ENCODE results near the gene SLC12A6. TPM values are rescaled to one million over a fixed set of nuclear protein-coding genes. Genes with fewer than 3 reads are reported as not detected.

Gene SLC12A6
- total and polyA plus RNA-seq, 2 of the 13 experiments (the other 11 are each of a cell fraction or from before 2014, with no cell fraction given): 15.2 to 30.1 TPM

DNA sequence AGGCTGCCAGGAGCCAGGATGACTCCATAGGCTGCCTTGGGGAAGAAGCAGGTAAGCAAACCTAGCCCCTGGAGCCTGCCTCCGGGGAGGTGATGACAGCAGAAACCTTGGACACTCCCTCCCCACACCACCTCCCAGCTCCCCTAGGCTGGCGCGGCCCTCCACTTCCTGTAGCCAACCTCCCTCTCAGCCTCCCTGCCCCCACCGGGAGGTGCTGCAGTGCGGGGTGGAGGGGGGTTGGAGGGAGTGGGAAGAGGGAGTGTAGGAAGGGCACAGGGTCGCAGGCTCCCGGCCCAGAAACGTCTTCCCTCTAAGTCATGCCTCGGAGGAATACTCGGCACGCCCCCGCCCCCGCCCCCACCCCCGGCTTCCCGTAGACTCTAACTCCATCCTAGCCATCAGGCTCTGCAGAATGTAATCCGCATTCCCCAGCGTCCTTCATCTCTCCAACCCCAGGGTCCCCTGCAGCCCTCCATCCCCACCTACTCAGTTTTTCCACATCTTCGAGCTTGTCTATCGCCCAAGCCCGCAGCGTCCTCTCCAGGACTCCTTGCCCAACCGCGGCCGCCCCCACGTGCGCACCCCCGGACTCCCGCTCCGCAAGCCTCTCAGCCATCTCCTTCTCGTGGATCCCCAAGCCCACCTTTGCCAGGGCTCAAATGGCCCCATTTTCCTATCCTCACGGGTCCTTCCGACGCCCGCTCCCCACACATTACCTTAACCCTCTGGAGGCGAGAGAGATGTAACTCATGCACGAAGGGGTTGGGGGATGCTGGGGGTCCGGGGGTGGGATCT is 28.9 kb upstream of the SLC12A6 start (continued):
- TF ChIP-seq NFRKB (IDR thresholded peaks at IDR 0.05) (no peak), MYC (CRISPR knock-in tag; IDR thresholded peaks at IDR 0.05; ENCODE audit: borderline replicate concordance) (peak; percentile 26; the same call in 1 of the 2 replicates), KDM5A (IDR thresholded peaks at IDR 0.05; ENCODE audit: borderline replicate concordance, low read length) (no peak), ZNF451 (CRISPR knock-in tag; IDR thresholded peaks at IDR 0.05) (no peak), PPARG (CRISPR knock-in tag; conservative IDR thresholded peaks at IDR 0.05) (no peak), PAWR (CRISPR knock-in tag; IDR thresholded peaks at IDR 0.05; ENCODE audit: borderline replicate concordance) (no peak), AKAP8 (CRISPR knock-in tag; IDR thresholded peaks at IDR 0.05) (0 out of 2 replicates have a peak, but pooled peaks have one; percentile 55), POLR2G (IDR thresholded peaks at IDR 0.05; ENCODE audit: low read depth, low read length) (no peak), SRSF9 (IDR thresholded peaks at IDR 0.05; ENCODE audit: borderline replicate concordance, insufficient read depth, low read depth, low read length, poor library complexity, severe bottlenecking) (no peak), ZSCAN21 (CRISPR knock-in tag; IDR thresholded peaks at IDR 0.05; ENCODE audit: borderline replicate concordance) (no peak), ZFP41 (CRISPR knock-in tag; IDR thresholded peaks at IDR 0.05; ENCODE audit: borderline replicate concordance) (no peak), HIVEP1 (CRISPR knock-in tag; IDR thresholded peaks at IDR 0.05) (no peak), KDM1A (CRISPR knock-in tag; IDR thresholded peaks at IDR 0.05) (no peak), ZNF782 (CRISPR knock-in tag; IDR thresholded peaks at IDR 0.05; ENCODE audit: borderline replicate concordance) (no peak), HNRNPH1 (optimal IDR thresholded peaks at IDR 0.05; ENCODE audit: low read depth, low read length) (no peak), ELF3 (CRISPR knock-in tag; IDR thresholded peaks at IDR 0.05) (peak; percentile 73), ETV5 (CRISPR knock-in tag; IDR thresholded peaks at IDR 0.05; ENCODE audit: borderline replicate concordance) (peak; percentile 70; the same call in 1 of the 2 replicates), SMC3 (IDR thresholded peaks at IDR 0.05; ENCODE audit: low read length) (no peak)
- TF ChIP-seq, protein P1, sequence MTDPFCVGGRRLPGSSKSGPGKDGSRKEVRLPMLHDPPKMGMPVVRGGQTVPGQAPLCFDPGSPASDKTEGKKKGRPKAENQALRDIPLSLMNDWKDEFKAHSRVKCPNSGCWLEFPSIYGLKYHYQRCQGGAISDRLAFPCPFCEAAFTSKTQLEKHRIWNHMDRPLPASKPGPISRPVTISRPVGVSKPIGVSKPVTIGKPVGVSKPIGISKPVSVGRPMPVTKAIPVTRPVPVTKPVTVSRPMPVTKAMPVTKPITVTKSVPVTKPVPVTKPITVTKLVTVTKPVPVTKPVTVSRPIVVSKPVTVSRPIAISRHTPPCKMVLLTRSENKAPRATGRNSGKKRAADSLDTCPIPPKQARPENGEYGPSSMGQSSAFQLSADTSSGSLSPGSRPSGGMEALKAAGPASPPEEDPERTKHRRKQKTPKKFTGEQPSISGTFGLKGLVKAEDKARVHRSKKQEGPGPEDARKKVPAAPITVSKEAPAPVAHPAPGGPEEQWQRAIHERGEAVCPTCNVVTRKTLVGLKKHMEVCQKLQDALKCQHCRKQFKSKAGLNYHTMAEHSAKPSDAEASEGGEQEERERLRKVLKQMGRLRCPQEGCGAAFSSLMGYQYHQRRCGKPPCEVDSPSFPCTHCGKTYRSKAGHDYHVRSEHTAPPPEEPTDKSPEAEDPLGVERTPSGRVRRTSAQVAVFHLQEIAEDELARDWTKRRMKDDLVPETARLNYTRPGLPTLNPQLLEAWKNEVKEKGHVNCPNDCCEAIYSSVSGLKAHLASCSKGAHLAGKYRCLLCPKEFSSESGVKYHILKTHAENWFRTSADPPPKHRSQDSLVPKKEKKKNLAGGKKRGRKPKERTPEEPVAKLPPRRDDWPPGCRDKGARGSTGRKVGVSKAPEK (CRISPR knock-in tag; IDR thresholded peaks at IDR 0.05; ENCODE audit: borderline replicate concordance): no peak
- TF ChIP-seq, protein P2, sequence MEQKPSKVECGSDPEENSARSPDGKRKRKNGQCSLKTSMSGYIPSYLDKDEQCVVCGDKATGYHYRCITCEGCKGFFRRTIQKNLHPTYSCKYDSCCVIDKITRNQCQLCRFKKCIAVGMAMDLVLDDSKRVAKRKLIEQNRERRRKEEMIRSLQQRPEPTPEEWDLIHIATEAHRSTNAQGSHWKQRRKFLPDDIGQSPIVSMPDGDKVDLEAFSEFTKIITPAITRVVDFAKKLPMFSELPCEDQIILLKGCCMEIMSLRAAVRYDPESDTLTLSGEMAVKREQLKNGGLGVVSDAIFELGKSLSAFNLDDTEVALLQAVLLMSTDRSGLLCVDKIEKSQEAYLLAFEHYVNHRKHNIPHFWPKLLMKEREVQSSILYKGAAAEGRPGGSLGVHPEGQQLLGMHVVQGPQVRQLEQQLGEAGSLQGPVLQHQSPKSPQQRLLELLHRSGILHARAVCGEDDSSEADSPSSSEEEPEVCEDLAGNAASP (CRISPR knock-in tag; IDR thresholded peaks at IDR 0.05; ENCODE audit: borderline replicate concordance): 0 out of 2 replicates have a peak, but pooled peaks have one; percentile 5
- TF ChIP-seq, protein P3, sequence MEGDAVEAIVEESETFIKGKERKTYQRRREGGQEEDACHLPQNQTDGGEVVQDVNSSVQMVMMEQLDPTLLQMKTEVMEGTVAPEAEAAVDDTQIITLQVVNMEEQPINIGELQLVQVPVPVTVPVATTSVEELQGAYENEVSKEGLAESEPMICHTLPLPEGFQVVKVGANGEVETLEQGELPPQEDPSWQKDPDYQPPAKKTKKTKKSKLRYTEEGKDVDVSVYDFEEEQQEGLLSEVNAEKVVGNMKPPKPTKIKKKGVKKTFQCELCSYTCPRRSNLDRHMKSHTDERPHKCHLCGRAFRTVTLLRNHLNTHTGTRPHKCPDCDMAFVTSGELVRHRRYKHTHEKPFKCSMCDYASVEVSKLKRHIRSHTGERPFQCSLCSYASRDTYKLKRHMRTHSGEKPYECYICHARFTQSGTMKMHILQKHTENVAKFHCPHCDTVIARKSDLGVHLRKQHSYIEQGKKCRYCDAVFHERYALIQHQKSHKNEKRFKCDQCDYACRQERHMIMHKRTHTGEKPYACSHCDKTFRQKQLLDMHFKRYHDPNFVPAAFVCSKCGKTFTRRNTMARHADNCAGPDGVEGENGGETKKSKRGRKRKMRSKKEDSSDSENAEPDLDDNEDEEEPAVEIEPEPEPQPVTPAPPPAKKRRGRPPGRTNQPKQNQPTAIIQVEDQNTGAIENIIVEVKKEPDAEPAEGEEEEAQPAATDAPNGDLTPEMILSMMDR (CRISPR knock-in tag; IDR thresholded peaks at IDR 0.05): peak; percentile 18; the same call in 1 of the 2 replicates
- TF ChIP-seq, protein P4, sequence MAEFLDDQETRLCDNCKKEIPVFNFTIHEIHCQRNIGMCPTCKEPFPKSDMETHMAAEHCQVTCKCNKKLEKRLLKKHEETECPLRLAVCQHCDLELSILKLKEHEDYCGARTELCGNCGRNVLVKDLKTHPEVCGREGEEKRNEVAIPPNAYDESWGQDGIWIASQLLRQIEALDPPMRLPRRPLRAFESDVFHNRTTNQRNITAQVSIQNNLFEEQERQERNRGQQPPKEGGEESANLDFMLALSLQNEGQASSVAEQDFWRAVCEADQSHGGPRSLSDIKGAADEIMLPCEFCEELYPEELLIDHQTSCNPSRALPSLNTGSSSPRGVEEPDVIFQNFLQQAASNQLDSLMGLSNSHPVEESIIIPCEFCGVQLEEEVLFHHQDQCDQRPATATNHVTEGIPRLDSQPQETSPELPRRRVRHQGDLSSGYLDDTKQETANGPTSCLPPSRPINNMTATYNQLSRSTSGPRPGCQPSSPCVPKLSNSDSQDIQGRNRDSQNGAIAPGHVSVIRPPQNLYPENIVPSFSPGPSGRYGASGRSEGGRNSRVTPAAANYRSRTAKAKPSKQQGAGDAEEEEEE (CRISPR knock-in tag; IDR thresholded peaks at IDR 0.05; ENCODE audit: borderline replicate concordance): no peak

All from HepG2 (cell line).